ENCODE data around the gene NCK2.

DNA sequence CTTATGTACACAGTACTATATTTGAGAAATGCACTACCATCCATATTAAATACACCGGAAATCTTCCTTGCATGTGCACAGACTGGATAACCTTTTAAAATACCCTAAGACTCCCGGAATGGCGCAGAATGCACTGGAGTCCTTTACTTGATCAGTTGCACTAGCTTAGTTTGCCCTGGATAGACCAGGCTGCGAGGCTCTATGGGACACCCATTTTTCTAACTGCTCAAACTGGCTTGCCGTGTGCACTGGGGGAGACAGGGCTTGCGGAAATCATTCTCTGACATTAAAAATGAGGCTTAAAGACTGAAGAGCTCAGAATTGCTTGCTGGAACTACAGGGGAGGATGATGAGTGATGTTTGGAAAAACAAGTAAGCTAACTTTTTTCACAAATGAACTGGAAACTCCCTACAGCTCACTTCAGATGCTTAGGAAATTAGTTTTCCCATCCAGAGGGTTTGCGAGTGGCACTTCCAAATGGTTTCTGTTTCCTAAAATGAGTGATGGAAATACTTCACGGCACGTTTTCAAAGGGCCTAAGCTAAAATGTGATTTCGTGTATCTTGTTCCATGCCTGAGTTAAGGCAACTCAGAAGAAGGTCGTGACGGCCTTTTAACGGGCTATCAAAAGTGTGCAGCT is 2.7 kb downstream of the NCK2 start:
- TF ChIP-seq SP1 (IDR thresholded peaks at IDR 0.05; ENCODE audit: low read depth, low read length) (no peak), EZH2 (IDR thresholded peaks at IDR 0.05; ENCODE audit: borderline replicate concordance, control insufficient read depth, low read depth, low read length) (no peak)

All from GM12878 (cell line).